ENCODE measurements around the gene MBP. TPM values are rescaled to one million over a fixed set of nuclear protein-coding genes. Genes with fewer than 3 reads are reported as not detected.
"Not testable (repeated sequence)": the region's sequence is repeated elsewhere in the genome, so short reads cannot be mapped to it uniquely, and the experiment has no call there.

Gene MBP
- total RNA-seq, 1 experiment from 2014 or later: not detected

DNA sequence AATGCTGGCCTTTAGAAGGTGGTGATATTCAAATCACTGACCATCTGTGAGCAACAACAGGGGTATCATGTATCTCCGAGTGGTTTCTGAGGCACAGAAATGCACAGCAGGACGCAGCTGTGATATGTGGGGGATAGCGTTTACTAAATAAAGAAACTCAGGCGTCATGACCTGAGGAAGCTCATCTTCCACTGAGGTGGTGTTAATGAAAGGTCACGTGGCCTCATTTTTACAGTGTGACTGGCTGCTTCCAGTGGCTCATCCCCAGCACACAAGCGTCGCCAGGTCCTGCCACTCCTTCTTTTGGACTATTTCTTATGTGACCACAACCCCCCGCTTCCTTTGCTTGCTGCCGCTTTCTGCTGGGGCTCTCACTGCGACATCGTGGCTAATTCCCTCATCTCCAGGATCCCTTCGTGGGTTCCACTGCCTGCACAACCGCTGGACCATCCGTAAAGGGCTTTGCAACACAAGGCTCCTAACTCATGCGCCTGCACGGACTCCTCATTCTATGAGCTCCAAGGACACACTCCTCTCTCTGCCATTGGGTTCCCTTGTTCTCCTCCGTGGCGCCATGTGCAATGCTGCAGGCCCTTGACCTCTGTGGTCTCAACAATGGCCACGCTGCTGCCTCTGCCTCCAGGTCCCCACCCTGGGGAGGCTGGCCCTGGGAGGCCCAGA, 109.3 kb downstream of the MBP start:
- Histone ChIP-seq H3K9me3 (ENCODE audit: low read depth, low read length, poor library complexity, severe bottlenecking) (no peaks in the 10 kb centered on the region), H3K27me3 (replicated peaks; ENCODE audit: insufficient read depth, low read depth, low read length, poor library complexity) (no peaks in the 10 kb centered on the region), H3K4me3 (ENCODE audit: low read depth, low read length, poor library complexity, severe bottlenecking) (no peak overlapping the region), H3K27ac (ENCODE audit: low read depth, low read length, poor library complexity, severe bottlenecking) (no peak overlapping the region), H3K36me3 (ENCODE audit: insufficient read depth, low read length, poor library complexity, severe bottlenecking) (no peaks in the 10 kb centered on the region), H3K4me1 (ENCODE audit: insufficient read depth, low read length, poor library complexity, severe bottlenecking) (no peaks in the 10 kb centered on the region)
- BruUV-seq (replicated peaks): no TSS peak
- DNase-seq (ENCODE audit: low spot score): no peak
- ChIA-PET CTCF (no interaction called here), POLR2A (ENCODE audit: low non-redundant PET) (no interaction called here)
- TF ChIP-seq, protein P1, sequence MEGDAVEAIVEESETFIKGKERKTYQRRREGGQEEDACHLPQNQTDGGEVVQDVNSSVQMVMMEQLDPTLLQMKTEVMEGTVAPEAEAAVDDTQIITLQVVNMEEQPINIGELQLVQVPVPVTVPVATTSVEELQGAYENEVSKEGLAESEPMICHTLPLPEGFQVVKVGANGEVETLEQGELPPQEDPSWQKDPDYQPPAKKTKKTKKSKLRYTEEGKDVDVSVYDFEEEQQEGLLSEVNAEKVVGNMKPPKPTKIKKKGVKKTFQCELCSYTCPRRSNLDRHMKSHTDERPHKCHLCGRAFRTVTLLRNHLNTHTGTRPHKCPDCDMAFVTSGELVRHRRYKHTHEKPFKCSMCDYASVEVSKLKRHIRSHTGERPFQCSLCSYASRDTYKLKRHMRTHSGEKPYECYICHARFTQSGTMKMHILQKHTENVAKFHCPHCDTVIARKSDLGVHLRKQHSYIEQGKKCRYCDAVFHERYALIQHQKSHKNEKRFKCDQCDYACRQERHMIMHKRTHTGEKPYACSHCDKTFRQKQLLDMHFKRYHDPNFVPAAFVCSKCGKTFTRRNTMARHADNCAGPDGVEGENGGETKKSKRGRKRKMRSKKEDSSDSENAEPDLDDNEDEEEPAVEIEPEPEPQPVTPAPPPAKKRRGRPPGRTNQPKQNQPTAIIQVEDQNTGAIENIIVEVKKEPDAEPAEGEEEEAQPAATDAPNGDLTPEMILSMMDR (conservative IDR thresholded peaks at IDR 0.05; ENCODE audit: low read depth, low read length): no peak
- no peak for TF ChIP-seq EZH2 (IDR thresholded peaks at IDR 0.05; ENCODE audit: borderline replicate concordance, low read depth, low read length, poor library complexity, severe bottlenecking)
- intact Hi-C loops (cut with micrococcal nuclease; ENCODE audit: unreplicated experiment): no loop called here

- ChIA-PET CTCF (no interaction called here), POLR2A (ENCODE audit: low non-redundant PET) (no interaction called here)
- DNase-seq (ENCODE audit: low spot score): no peak
- no TSS peak for BruUV-seq (replicated peaks)
- Histone ChIP-seq H3K27me3 (replicated peaks; ENCODE audit: insufficient read depth, low read depth, low read length, poor library complexity) (no peaks in the 10 kb centered on the region), H3K4me3 (ENCODE audit: low read depth, low read length, poor library complexity, severe bottlenecking) (no peak overlapping the region), H3K36me3 (ENCODE audit: insufficient read depth, low read length, poor library complexity, severe bottlenecking) (no peaks in the 10 kb centered on the region), H3K9me3 (ENCODE audit: low read depth, low read length, poor library complexity, severe bottlenecking) (no peaks in the 10 kb centered on the region), H3K27ac (ENCODE audit: low read depth, low read length, poor library complexity, severe bottlenecking) (no peak overlapping the region), H3K4me1 (ENCODE audit: insufficient read depth, low read length, poor library complexity, severe bottlenecking) (no peaks in the 10 kb centered on the region)
- TF ChIP-seq, protein P1 (conservative IDR thresholded peaks at IDR 0.05; ENCODE audit: low read depth, low read length): no peak
- TF ChIP-seq EZH2 (IDR thresholded peaks at IDR 0.05; ENCODE audit: borderline replicate concordance, low read depth, low read length, poor library complexity, severe bottlenecking): no peak
- intact Hi-C loops (cut with micrococcal nuclease; ENCODE audit: unreplicated experiment): no loop called here
Observed at GRCh38 chr18:77022556-77022955, 110.0 kb downstream of the MBP start.

GRCh38 chr18:77022116-77022515, 110.5 kb downstream of the MBP start:
- DNase-seq (ENCODE audit: low spot score): no peak
- intact Hi-C loops (cut with micrococcal nuclease; ENCODE audit: unreplicated experiment): no loop called here
- H3K4me1 ChIP-seq (ENCODE audit: insufficient read depth, low read length, poor library complexity, severe bottlenecking): no peaks in the 10 kb centered on the region
- CTCF ChIA-PET: no interaction called here
- no peaks in the 10 kb centered on the region for H3K9me3 ChIP-seq (ENCODE audit: low read depth, low read length, poor library complexity, severe bottlenecking)
- no peak for TF ChIP-seq EZH2 (IDR thresholded peaks at IDR 0.05; ENCODE audit: borderline replicate concordance, low read depth, low read length, poor library complexity, severe bottlenecking)
- TF ChIP-seq, protein P1 (conservative IDR thresholded peaks at IDR 0.05; ENCODE audit: low read depth, low read length): no peak
- H3K36me3 ChIP-seq (ENCODE audit: insufficient read depth, low read length, poor library complexity, severe bottlenecking): no peaks in the 10 kb centered on the region
- no peak overlapping the region for H3K4me3 ChIP-seq (ENCODE audit: low read depth, low read length, poor library complexity, severe bottlenecking)
- no peak overlapping the region for H3K27ac ChIP-seq (ENCODE audit: low read depth, low read length, poor library complexity, severe bottlenecking)
- H3K27me3 ChIP-seq (replicated peaks; ENCODE audit: insufficient read depth, low read depth, low read length, poor library complexity): no peaks in the 10 kb centered on the region
- no TSS peak for BruUV-seq (replicated peaks)
- POLR2A ChIA-PET (ENCODE audit: low non-redundant PET): no interaction called here

- BruUV-seq (replicated peaks); H3K9me3 ChIP-seq (ENCODE audit: low read depth, low read length, poor library complexity, severe bottlenecking); DNase-seq (ENCODE audit: low spot score); intact Hi-C loops (cut with micrococcal nuclease; ENCODE audit: unreplicated experiment); H3K36me3 ChIP-seq (ENCODE audit: insufficient read depth, low read length, poor library complexity, severe bottlenecking); H3K4me3 ChIP-seq (ENCODE audit: low read depth, low read length, poor library complexity, severe bottlenecking); POLR2A ChIA-PET (ENCODE audit: low non-redundant PET); H3K27ac ChIP-seq (ENCODE audit: low read depth, low read length, poor library complexity, severe bottlenecking); H3K4me1 ChIP-seq (ENCODE audit: insufficient read depth, low read length, poor library complexity, severe bottlenecking); H3K27me3 ChIP-seq (replicated peaks; ENCODE audit: insufficient read depth, low read depth, low read length, poor library complexity): not testable (repeated sequence)
- CTCF ChIA-PET: interaction anchor here (0.6 kb wide), 1 partner anchor 626 kb away, joined by 3 read pairs; no protein-coding TSS in a partner anchor
Observed at GRCh38 chr18:77021478-77021877, 111.1 kb downstream of the MBP start.
